HepG2 (cell line): ENCODE data around the gene PTPRM. TPM values are rescaled to one million over a fixed set of nuclear protein-coding genes. Genes with fewer than 3 reads are reported as not detected.

Experiments used
- ATAC-seq: fragments of 200-7000 bp; cut with Tn5 transposase; 3 replicates; pipeline ENCODE4 v1.9.1; 2020; ENCODE audit warnings: mild to moderate bottlenecking, moderate library complexity
- BruUV-seq: library from RNA; stranded (reverse); fragments of 400-500 nt; replicated peaks from 2 replicates; lab custom pipeline; 2021; lab: Mats Ljungman, UMichigan
- CTCF ChIA-PET: fragments of 300-600 bp; formaldehyde crosslinking; extraction: SDS; loops from one replicate; lab custom pipeline; 2021; ENCODE audit warnings: low total read pairs, inconsistent platforms, low intra/inter-chr PET ratio; lab: Yijun Ruan, JAX
- POLR2A ChIA-PET: fragments of 350-600 bp; sonication (Branson Sonifier 250); formaldehyde crosslinking; loops from one replicate; lab custom pipeline; 2020; ENCODE audit warnings: antibody characterized with exemption, inconsistent platforms; lab: Yijun Ruan, JAX
- DNase-seq: peaks from one replicate; pipeline ENCODE4 v3.0.0-alpha.2; 2015; ENCODE audit warnings: low spot score
- FAIRE-seq: peaks from 3 replicates; lab custom pipeline; 2011; peaks lifted over from hg19 to GRCh38; lab: Jason Lieb, UNC
- H2AFZ ChIP-seq: one replicate; pipeline ENCODE4 v1.6.1; 2011; ENCODE audit warnings: low read length, inconsistent platforms
- H3K27ac ChIP-seq: fragments of 300-600 bp; 3 replicates; pipeline ENCODE4 v1.8.0; 2011; ENCODE audit warnings: mixed run types, mild to moderate bottlenecking, mixed read lengths, low read length, inconsistent platforms; ENCODE audit not compliant: insufficient read depth; ENCODE audit errors: extremely low read length
- H3K27me3 ChIP-seq, 2 experiments: fragments of 200-600 bp in 1 of 2; 2 replicates in 1 of 2; 3 replicates in 1 of 2; pipeline versions ENCODE4 v1.6.0 to v1.8.0; 2011; ENCODE audit warnings: low read length in 2 of 2, mild to moderate bottlenecking in 2 of 2, moderate library complexity in 2 of 2, inconsistent platforms in 1 of 2; ENCODE audit not compliant: insufficient read depth in 2 of 2, control insufficient read depth in 1 of 2
- H3K36me3 ChIP-seq, 2 experiments: fragments of 200-600 bp in 1 of 2; replicated peaks in 1 of 2; 2 replicates in 1 of 2; 3 replicates in 1 of 2; pipeline versions ENCODE4 v1.5.1 to v1.8.0; 2011; ENCODE audit warnings: low read length in 2 of 2, inconsistent platforms in 1 of 2; ENCODE audit not compliant: insufficient read depth in 2 of 2, control insufficient read depth in 1 of 2
- H3K4me1 ChIP-seq: 2 replicates; pipeline ENCODE4 v1.5.1; 2012; ENCODE audit warnings: low read length, inconsistent platforms; ENCODE audit not compliant: insufficient read depth
- H3K4me2 ChIP-seq: 2 replicates; pipeline ENCODE4 v1.6.0; 2011; ENCODE audit warnings: low read depth, low read length, inconsistent platforms
- H3K4me3 ChIP-seq, 3 experiments: fragments of 200-600 bp in 1 of 3; sonication (generic), shearing (Covaris generic) in 1 of 3; replicated peaks in 1 of 3; 2 replicates each; pipeline ENCODE4 v1.5.1; 2011 to 2016; ENCODE audit warnings: low read length in 3 of 3, inconsistent platforms in 2 of 3, low read depth in 2 of 3, mild to moderate bottlenecking in 2 of 3, control low read depth in 1 of 3, mixed read lengths in 1 of 3; ENCODE audit not compliant: insufficient read depth in 1 of 3
- H3K79me2 ChIP-seq: one replicate; pipeline ENCODE4 v1.6.1; 2011; ENCODE audit warnings: low read length, inconsistent platforms; ENCODE audit not compliant: insufficient read depth
- H3K9ac ChIP-seq: 2 replicates; pipeline ENCODE4 v1.6.0; 2011; ENCODE audit warnings: mild to moderate bottlenecking, low read depth, low read length, inconsistent platforms; ENCODE audit not compliant: insufficient read depth
- H3K9me3 ChIP-seq: 2 replicates; pipeline ENCODE4 v1.5.1; 2012; ENCODE audit warnings: mild to moderate bottlenecking, low read length
- H4K20me1 ChIP-seq: 2 replicates; pipeline ENCODE4 v1.6.0; 2011; ENCODE audit warnings: inconsistent platforms, mild to moderate bottlenecking, low read length, moderate library complexity; ENCODE audit not compliant: insufficient read depth
- ARID2 ChIP-seq: sonication (generic); formaldehyde crosslinking; IDR thresholded peaks from 2 replicates; pipeline ENCODE4 v1.8.1; 2022; ENCODE audit warnings: mild to moderate bottlenecking, missing genetic modification reagents, borderline replicate concordance
- ARNT ChIP-seq: fragments of 450-650 bp; IDR thresholded peaks from 2 replicates; pipeline ENCODE4 v1.6.1; 2017
- CCAR2 ChIP-seq: fragments of 200-400 bp; formaldehyde crosslinking; optimal IDR thresholded peaks from 2 replicates; pipeline ENCODE3; 2018; ENCODE audit warnings: low read depth, mild to moderate bottlenecking, low read length, moderate library complexity
- NFE2L2 ChIP-seq: fragments of 150-350 bp; IDR thresholded peaks from 2 replicates; pipeline ENCODE4 v1.6.1; 2014; ENCODE audit warnings: low read length
- SMC3 ChIP-seq: IDR thresholded peaks from 2 replicates; pipeline ENCODE4 v1.6.1; 2011; ENCODE audit warnings: low read length, improper control_type of control experiment
- YEATS4 ChIP-seq: sonication (generic); formaldehyde crosslinking; IDR thresholded peaks from 2 replicates; pipeline ENCODE4 v1.4.0; 2020; ENCODE audit warnings: missing genetic modification reagents, borderline replicate concordance
- ZUFSP ChIP-seq: sonication (generic); formaldehyde crosslinking; IDR thresholded peaks from 2 replicates; pipeline ENCODE4 v1.9.0; 2021; ENCODE audit warnings: missing genetic modification reagents, mild to moderate bottlenecking, borderline replicate concordance
- WGBS: methylation state at CpG from one replicate; pipeline ENCODE4 v1.1.6; 2017; ENCODE audit warnings: low lambda C conversion rate; 5-methylcytosine and 5-hydroxymethylcytosine counted together
- in situ Hi-C: cut with HindIII; loops from 2 replicates; pipeline ENCODE4 v1.10.0; 2017; ENCODE audit warnings: low pct_unique_long_range_greater_than_20kb; ENCODE audit not compliant: extremely low pct_ligation_motif_present
- intact Hi-C: fragments of 100-400 bp; cut with micrococcal nuclease; formaldehyde crosslinking; loops from one replicate; pipeline ENCODE4 v1.10.0; 2022; ENCODE audit not compliant: unreplicated experiment
- polyA plus RNA-seq, 8 experiments: library from polyadenylated mRNA; depleted of rRNA in 3 of 8; stranded (reverse) in 7 of 8; unstranded in 1 of 8; fragments of >200 nt; fragmentation: Illumina TruSeq in 4 of 8; extraction: Trizol in 4 of 8; gene quantifications; 2 replicates each; pipeline versions ENCODE4 v1.2.1 to v1.2.3, GENCODE V29; 2011 to 2016; ENCODE audit warnings: low read depth in 4 of 8, missing spikeins in 1 of 8, mixed read lengths in 1 of 8; ENCODE audit not compliant: insufficient read depth in 1 of 8
- total RNA-seq, 5 experiments: library from RNA; depleted of rRNA; stranded (reverse); fragments of >200 nt; fragmentation: Illumina TruSeq; extraction: Trizol; gene quantifications; 2 replicates each; pipeline ENCODE4 v1.2.3, GENCODE V29; 2016; ENCODE audit warnings: low read depth in 1 of 5
- TF ChIP-seq, protein P1 (sequence below): sonication (generic); formaldehyde crosslinking; IDR thresholded peaks from 2 replicates; pipeline ENCODE4 v1.5.1; 2020; ENCODE audit warnings: mild to moderate bottlenecking, missing genetic modification reagents, borderline replicate concordance
- TF ChIP-seq, protein P2 (sequence below): IDR thresholded peaks from 2 replicates; pipeline ENCODE4 v1.6.1; 2012; ENCODE audit warnings: low read depth, low read length, improper control_type of control experiment

Gene PTPRM
- total and polyA plus RNA-seq, 2 of the 13 experiments (the other 11 are each of a cell fraction or from before 2014, with no cell fraction given) = 12.6 to 108 TPM

GRCh38 chr18:8116341-8117005, 549.4 kb downstream of the PTPRM start (continued):
- TF ChIP-seq, protein P1, sequence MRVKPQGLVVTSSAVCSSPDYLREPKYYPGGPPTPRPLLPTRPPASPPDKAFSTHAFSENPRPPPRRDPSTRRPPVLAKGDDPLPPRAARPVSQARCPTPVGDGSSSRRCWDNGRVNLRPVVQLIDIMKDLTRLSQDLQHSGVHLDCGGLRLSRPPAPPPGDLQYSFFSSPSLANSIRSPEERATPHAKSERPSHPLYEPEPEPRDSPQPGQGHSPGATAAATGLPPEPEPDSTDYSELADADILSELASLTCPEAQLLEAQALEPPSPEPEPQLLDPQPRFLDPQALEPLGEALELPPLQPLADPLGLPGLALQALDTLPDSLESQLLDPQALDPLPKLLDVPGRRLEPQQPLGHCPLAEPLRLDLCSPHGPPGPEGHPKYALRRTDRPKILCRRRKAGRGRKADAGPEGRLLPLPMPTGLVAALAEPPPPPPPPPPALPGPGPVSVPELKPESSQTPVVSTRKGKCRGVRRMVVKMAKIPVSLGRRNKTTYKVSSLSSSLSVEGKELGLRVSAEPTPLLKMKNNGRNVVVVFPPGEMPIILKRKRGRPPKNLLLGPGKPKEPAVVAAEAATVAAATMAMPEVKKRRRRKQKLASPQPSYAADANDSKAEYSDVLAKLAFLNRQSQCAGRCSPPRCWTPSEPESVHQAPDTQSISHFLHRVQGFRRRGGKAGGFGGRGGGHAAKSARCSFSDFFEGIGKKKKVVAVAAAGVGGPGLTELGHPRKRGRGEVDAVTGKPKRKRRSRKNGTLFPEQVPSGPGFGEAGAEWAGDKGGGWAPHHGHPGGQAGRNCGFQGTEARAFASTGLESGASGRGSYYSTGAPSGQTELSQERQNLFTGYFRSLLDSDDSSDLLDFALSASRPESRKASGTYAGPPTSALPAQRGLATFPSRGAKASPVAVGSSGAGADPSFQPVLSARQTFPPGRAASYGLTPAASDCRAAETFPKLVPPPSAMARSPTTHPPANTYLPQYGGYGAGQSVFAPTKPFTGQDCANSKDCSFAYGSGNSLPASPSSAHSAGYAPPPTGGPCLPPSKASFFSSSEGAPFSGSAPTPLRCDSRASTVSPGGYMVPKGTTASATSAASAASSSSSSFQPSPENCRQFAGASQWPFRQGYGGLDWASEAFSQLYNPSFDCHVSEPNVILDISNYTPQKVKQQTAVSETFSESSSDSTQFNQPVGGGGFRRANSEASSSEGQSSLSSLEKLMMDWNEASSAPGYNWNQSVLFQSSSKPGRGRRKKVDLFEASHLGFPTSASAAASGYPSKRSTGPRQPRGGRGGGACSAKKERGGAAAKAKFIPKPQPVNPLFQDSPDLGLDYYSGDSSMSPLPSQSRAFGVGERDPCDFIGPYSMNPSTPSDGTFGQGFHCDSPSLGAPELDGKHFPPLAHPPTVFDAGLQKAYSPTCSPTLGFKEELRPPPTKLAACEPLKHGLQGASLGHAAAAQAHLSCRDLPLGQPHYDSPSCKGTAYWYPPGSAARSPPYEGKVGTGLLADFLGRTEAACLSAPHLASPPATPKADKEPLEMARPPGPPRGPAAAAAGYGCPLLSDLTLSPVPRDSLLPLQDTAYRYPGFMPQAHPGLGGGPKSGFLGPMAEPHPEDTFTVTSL (CRISPR knock-in tag) = no peak
- TF ChIP-seq NFE2L2 = peak; percentile 56; the same call in 1 of the 2 replicates
- TF ChIP-seq ARNT = no peak
- TF ChIP-seq, all 625 proteins: peak for 6

DNA sequence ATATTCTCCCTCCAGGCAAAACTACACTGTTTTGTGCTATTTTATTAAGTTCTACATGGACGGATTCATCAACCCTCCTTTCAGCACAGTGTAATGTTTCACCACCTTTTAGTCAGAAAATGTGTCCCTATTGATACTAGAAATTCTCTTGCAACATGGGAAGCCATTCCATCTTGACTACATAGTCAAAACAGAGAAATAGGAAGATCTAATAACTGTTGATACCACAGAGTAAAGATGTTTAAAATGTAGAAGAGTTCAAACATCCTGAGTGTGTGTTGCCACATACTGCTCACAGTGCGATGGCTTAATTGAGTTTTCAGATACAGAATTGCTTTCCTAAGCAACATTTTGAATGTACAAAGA, 549.9 kb downstream of the PTPRM start:
- Histone ChIP-seq H3K4me1 (peaks cover 8% of the 10 kb centered on the region), H3K4me3 (no peak overlapping the region)

More for the DNA sequence above, 549.9 kb downstream of the PTPRM start:
- peak overlapping the region; percentile 28 for H3K27ac ChIP-seq
- CTCF ChIA-PET = no interaction called here
- BruUV-seq = no TSS peak
- no peaks in the 10 kb centered on the region for H3K27me3 ChIP-seq
- no peaks in the 10 kb centered on the region for H4K20me1 ChIP-seq
- TF ChIP-seq ARID2 (CRISPR knock-in tag) (no peak), CCAR2 (no peak), SMC3 (no peak), YEATS4 (no peak), ZUFSP (no peak)
- TF ChIP-seq, protein P2, sequence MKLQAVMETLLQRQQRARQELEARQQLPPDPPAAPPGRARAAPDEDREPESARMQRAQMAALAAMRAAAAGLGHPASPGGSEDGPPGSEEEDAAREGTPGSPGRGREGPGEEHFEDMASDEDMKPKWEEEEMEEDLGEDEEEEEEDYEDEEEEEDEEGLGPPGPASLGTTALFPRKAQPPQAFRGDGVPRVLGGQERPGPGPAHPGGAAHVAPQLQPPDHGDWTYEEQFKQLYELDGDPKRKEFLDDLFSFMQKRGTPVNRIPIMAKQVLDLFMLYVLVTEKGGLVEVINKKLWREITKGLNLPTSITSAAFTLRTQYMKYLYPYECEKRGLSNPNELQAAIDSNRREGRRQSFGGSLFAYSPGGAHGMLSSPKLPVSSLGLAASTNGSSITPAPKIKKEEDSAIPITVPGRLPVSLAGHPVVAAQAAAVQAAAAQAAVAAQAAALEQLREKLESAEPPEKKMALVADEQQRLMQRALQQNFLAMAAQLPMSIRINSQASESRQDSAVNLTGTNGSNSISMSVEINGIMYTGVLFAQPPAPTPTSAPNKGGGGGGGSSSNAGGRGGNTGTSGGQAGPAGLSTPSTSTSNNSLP = 0 out of 2 replicates have a peak, but pooled peaks have one; percentile 7
- TF ChIP-seq, all 625 proteins: peak for 1
- Histone ChIP-seq H3K4me2 (no peak overlapping the region), H2AFZ (no peak overlapping the region), H3K36me3 (0 out of 5 replicates have a peak, but pooled peaks cover 0 to 3% of the 10 kb centered on the region in 2 experiments), H3K9me3 (no peaks in the 10 kb centered on the region), H3K79me2 (no peaks in the 10 kb centered on the region), H3K9ac (no peak overlapping the region)
- ATAC-seq (no peak; the same call in 2 of the 3 replicates), FAIRE-seq (no peak), DNase-seq (no peak)
- POLR2A ChIA-PET = no interaction called here
- WGBS = 85% methylated on average over 2 of the region's 2 CpGs
- in situ Hi-C loops (no loop called here), intact Hi-C loops (no loop called here)
